Activated gamma-delta T cell (primary cell): Measurements from ENCODE around the gene MYOT.
"Not testable (repeated sequence)": the region's sequence is repeated elsewhere in the genome, so short reads cannot be mapped to it uniquely, and the experiment has no call there.

Experiments used
- DNase-seq: peaks from one replicate; lab custom pipeline; 2025; lab: John Stamatoyannopoulos, UW

Gene MYOT

DNA sequence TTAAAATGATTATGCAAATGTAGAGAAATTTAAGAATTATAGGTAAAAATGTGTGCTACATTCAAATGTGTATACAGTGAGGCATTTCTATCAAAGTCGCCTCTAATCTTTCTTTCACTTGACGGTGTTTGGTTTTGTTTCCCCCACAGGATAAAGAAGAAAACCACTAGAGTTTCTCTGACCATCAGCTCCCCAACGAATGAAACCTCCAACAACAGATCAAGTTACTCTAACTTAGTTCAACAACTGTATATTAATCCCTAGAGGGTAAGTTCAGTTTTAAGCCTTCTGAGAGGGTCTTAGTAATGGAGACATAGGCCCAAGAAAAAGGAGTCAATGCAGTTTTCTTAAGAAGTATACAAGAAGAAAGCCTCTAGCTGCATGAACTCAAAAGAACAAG, 11.5 kb upstream of the MYOT start:
- no peak for DNase-seq

- no peak for DNase-seq
Measured at GRCh38 chr5:137856916-137857862, 10.5 kb upstream of the MYOT start.

- no peak for DNase-seq
Measured at GRCh38 chr5:137858223-137858916, 9.3 kb upstream of the MYOT start.

DNA sequence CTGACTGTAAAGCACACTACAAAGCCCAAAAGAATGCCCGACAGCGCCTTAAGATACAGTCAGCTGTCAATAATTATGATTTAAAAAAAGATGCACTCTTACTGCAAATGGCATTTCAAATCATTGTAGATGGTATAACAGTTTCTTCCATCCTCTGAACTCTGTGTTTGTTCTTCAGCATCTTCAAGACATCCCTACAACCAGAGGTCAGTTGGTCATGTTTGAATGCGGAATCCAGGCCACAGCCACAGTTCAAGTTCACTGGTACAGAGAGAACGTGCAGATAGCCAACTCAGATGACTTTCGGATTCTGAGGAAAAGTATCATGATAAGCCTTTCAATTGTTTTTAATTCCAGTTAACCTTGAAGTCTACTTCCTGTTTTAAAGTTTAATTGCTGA, 8.7 kb upstream of the MYOT start:
- no peak for DNase-seq

GRCh38 chr5:137862251-137862650, 5.4 kb upstream of the MYOT start:
- DNase-seq, result no peak

- not testable (repeated sequence) for DNase-seq
Measured at GRCh38 chr5:137863653-137864052, 4.0 kb upstream of the MYOT start.

DNA sequence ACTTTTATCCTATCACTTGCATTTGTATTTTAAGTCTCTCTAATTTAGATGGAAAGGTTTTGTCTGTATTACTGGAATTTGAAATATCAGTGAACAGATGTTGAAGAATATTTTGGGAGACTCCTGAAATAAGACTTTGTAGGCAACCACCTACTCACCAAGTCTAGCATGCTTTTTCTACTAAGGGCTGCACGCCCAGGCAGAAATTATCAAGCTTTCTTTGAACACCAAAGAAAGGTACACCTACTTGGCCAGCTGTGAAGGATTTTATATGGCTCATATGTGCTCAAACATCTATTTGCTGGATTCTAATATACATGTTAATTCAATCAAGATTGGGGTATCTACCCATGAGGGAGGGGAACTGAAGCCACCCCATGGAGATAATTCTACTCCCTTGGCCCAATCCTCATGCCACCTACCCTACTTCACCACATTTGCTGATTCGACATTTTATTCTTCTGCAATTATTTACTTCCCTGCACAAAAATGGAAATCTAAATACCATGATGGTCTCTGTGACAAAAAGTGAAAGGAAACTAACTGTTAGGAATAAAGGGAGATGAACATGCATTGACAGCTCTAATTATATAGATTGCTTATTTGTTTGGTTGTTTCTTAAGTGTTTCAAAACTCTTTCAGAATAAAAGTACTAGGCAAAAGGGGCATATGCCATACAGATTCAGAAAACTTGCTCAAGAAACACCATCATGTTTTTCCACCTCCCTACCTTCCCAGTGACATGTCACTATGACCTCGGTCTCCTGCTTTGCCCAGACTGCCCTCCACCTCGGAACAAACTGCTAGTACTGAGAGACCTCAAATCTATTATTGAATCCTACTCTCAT, 895 bp upstream of the MYOT start:
- DNase-seq, result no peak

- DNase-seq, result no peak
Measured at GRCh38 chr5:137870647-137871339, 3.1 kb downstream of the MYOT start.

- no peak for DNase-seq
Measured at GRCh38 chr5:137871571-137871970, 3.9 kb downstream of the MYOT start.

DNA sequence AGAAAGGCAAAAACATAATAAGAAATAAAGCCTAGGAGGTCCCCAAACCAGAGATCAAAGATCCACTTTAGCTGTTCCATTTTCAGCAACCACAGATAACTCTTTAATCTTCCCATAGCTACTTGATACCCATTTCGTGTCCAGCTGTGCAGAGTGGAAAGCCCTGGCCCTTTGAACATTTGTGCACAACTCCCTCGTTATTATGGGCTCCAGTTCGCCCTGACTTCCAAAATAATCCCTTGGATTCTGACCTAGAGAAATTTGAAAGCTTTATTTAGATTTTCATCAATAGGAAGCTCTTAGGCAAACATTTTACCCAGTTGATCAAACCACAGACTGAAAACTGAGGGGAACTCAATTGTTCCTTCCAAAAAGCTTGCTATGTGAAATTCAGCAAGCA, 4.8 kb downstream of the MYOT start:
- DNase-seq, result no peak

- DNase-seq, result no peak
Measured at GRCh38 chr5:137876101-137876500, 8.4 kb downstream of the MYOT start.

DNA sequence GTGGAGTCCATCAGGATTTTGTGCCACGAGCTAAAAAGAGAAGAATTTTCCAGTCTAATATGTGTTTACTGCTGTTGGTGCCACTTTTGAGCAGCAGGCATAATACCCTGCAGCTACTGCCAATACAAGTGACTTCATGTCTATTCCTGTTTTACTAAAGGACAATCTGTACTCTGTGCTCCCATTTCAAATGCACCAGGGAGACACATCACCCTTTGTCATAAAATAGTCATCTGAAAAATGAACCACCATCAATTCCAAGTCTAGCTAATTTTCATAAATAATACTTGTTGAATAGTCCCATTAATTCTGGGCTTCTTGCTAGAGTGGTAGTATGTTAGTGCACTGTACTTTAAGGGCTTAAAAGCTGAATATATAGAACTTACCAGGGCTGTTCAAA, 12.7 kb downstream of the MYOT start:
- DNase-seq, result no peak

GRCh38 chr5:137887831-137888230, 20.2 kb downstream of the MYOT start:
- no peak for DNase-seq

GRCh38 chr5:137888466-137888862, 20.8 kb downstream of the MYOT start:
- no peak for DNase-seq

DNA sequence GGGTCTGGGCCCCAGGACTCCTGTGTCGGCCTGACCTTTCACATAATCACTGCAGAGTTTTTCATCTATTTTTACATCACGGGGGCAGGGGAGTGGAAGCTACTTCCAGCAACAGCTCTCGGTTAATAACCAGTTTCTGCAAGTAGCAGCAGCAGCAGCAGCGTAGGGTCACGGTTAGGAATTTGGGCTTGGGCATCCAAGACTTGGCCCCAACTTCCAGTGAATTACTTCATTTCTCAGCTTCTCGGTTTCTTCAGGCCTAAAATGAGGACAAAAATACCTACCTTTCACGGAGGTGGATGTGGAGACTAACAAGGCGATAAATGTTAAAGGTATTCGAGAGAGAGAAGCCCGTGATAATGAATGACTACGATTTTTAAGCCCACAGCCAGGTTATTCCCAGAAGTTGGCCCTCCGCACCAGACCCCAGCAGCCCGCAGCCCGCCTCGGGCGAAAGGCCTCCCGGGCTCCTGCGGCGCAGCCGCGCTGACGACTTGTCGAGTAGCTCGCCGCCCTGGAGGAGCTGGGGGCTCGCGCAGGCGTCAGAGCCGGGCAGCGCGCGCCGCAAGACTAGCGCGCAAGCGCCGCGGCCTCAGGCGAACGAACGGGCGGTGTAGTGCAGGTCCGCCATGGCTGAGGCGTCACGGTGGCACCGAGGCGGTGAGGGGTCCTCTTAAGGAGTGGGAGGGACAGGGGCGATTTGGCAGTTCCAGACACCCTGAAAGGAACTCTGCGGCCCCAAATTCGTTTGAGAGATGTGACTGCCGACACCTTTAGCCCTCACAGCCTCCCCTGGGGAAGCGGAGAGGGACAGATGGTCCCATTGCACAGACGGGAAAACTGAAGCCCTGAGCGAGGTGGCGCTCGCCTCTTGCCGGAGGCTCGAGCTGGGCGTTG, 21.5 kb downstream of the MYOT start, which contains the start of gene PKD2L2:
Gene PKD2L2 (plus strand): TSS at position 595 of the 897 bp plus-strand sequence. CDS start 35 bp downstream, at position 630.
- DNase-seq, result peak; percentile 74

DNA sequence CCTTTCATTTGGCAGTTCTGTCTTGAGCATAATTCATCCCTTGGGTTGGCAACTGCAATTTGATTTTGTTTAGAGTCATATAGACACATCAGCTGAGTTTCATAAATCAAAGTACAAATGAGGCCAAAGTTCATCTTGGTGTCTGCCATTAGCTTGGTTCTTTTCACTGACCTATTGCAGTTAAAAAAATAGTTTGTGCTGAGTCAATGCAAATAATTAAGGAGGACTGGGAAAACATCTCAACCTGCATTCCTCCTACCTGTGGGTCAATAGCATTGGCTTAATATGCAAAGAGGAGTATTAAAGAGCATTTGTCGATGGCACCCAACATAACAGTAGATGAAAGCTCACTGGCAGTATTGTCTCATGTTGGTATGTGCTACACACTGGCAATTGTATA, 23.2 kb downstream of the MYOT start:
- DNase-seq, result no peak

- DNase-seq, result no peak
Measured at GRCh38 chr5:137891849-137892248, 24.2 kb downstream of the MYOT start.

DNA sequence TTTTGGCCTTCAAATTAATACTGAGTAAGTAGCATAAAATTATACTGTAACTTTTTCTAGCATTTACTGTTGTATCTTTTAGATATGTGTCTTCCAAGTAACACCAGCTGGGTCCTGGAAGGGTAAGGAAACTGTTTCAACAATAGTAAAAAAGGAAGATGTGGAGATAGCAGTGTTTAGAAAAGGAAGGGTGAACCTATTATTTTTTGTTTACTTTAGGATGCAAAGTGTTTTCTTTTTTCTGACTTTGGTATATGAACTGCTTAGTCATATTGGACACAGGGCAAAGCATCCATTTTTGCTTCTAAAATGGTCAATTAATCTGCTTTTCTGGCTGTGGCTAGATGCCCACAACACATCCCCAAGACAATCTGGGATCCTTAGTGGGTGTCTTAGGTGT, 26.9 kb downstream of the MYOT start:
- no peak for DNase-seq

GRCh38 chr5:137896560-137896959, 28.9 kb downstream of the MYOT start:
- DNase-seq, result no peak

GRCh38 chr5:137899493-137899892, 31.8 kb downstream of the MYOT start:
- DNase-seq, result no peak
